Mesendoderm (in vitro differentiated cells): ENCODE measurements around the gene MYL3.

Source experiments
- DNase-seq: peaks from one replicate; pipeline ENCODE4 v3.0.0; 2013
- H2AK5ac ChIP-seq: 2 replicates; pipeline ENCODE4 v1.6.1; 2013; ENCODE audit warnings: low read length, inconsistent platforms
- H2BK120ac ChIP-seq: 2 replicates; pipeline ENCODE4 v1.6.1; 2013; ENCODE audit warnings: low read depth, mild to moderate bottlenecking, low read length, moderate library complexity, mixed read lengths
- H2BK15ac ChIP-seq: replicated peaks from 2 replicates; pipeline ENCODE4 v1.6.1; 2013; ENCODE audit warnings: low read depth, mild to moderate bottlenecking, moderate library complexity
- H2BK5ac ChIP-seq: 2 replicates; pipeline ENCODE4 v1.6.1; 2013; ENCODE audit warnings: low read length, inconsistent platforms
- H3K18ac ChIP-seq: 2 replicates; pipeline ENCODE4 v1.6.1; 2013; ENCODE audit warnings: mild to moderate bottlenecking, low read length, mixed read lengths
- H3K23ac ChIP-seq: one replicate; pipeline ENCODE4 v1.6.1; 2013; ENCODE audit warnings: low read length
- H3K27ac ChIP-seq: 2 replicates; pipeline ENCODE4 v1.5.1; 2013; ENCODE audit warnings: low read depth, mild to moderate bottlenecking, inconsistent platforms, low read length, moderate library complexity
- H3K27me3 ChIP-seq: 2 replicates; pipeline ENCODE4 v1.6.1; 2013; ENCODE audit warnings: low read length, control low read depth, mild to moderate bottlenecking, inconsistent platforms; ENCODE audit not compliant: insufficient read depth, poor library complexity
- H3K36me3 ChIP-seq: 2 replicates; pipeline ENCODE4 v1.6.1; 2013; ENCODE audit warnings: low read length, inconsistent platforms; ENCODE audit not compliant: control insufficient read depth, insufficient read depth
- H3K4ac ChIP-seq: one replicate; pipeline ENCODE4 v1.6.1; 2013; ENCODE audit warnings: low read depth, mild to moderate bottlenecking, low read length, moderate library complexity
- H3K4me1 ChIP-seq: 2 replicates; pipeline ENCODE4 v1.6.1; 2013; ENCODE audit warnings: low read depth, low read length, inconsistent platforms; ENCODE audit not compliant: control insufficient read depth
- H3K4me2 ChIP-seq: 2 replicates; pipeline ENCODE4 v1.6.1; 2013; ENCODE audit warnings: low read length
- H3K4me3 ChIP-seq: 2 replicates; pipeline ENCODE4 v1.5.1; 2013; ENCODE audit warnings: mild to moderate bottlenecking, low read length
- H3K56ac ChIP-seq: one replicate; pipeline ENCODE4 v1.6.1; 2013; ENCODE audit warnings: low read length
- H3K79me1 ChIP-seq: 2 replicates; pipeline ENCODE4 v1.6.1; 2013; ENCODE audit warnings: low read length, inconsistent platforms
- H3K79me2 ChIP-seq: 2 replicates; pipeline ENCODE4 v1.6.1; 2013; ENCODE audit warnings: mild to moderate bottlenecking, low read length; ENCODE audit not compliant: control insufficient read depth, insufficient read depth
- H3K9ac ChIP-seq: 2 replicates; pipeline ENCODE4 v1.6.1; 2013; ENCODE audit warnings: low read length, inconsistent platforms
- H4K5ac ChIP-seq: one replicate; pipeline ENCODE4 v1.6.1; 2013; ENCODE audit warnings: low read length
- H4K8ac ChIP-seq: one replicate; pipeline ENCODE4 v1.6.1; 2013; ENCODE audit warnings: low read depth, mild to moderate bottlenecking, control low read depth, low read length, moderate library complexity
- WGBS: extraction: QIAGEN DNeasy Blood & Tissue Kit; methylation state at CpG from one replicate; pipeline ENCODE4 v1.1.7; 2013; ENCODE audit warnings: low lambda C conversion rate, missing lambda C conversion rate; ENCODE audit not compliant: insufficient coverage; ENCODE audit errors: extremely low coverage; 5-methylcytosine and 5-hydroxymethylcytosine counted together

MYL3 gene

GRCh38 chr3:46835054-46835453, 28.2 kb downstream of the MYL3 start:
- Histone ChIP-seq H3K18ac (no peak overlapping the region), H3K79me2 (no peaks in the 10 kb centered on the region), H2AK5ac (no peak overlapping the region), H3K79me1 (no peaks in the 10 kb centered on the region), H2BK5ac (no peak overlapping the region), H4K8ac (no peak overlapping the region), H3K27me3 (no peaks in the 10 kb centered on the region), H3K23ac (no peak overlapping the region), H4K5ac (no peak overlapping the region), H3K27ac (no peak overlapping the region), H3K56ac (no peak overlapping the region), H3K4me3 (no peak overlapping the region), H3K36me3 (no peaks in the 10 kb centered on the region), H3K4ac (no peak overlapping the region), H3K9ac (no peak overlapping the region), H3K4me1 (peaks cover 7% of the 10 kb centered on the region), H3K4me2 (no peak overlapping the region), H2BK15ac (no peak overlapping the region), H2BK120ac (no peak overlapping the region)
- DNase-seq: no peak
- WGBS: no CpG with 5 or more reads among the region's 12 CpGs

DNA sequence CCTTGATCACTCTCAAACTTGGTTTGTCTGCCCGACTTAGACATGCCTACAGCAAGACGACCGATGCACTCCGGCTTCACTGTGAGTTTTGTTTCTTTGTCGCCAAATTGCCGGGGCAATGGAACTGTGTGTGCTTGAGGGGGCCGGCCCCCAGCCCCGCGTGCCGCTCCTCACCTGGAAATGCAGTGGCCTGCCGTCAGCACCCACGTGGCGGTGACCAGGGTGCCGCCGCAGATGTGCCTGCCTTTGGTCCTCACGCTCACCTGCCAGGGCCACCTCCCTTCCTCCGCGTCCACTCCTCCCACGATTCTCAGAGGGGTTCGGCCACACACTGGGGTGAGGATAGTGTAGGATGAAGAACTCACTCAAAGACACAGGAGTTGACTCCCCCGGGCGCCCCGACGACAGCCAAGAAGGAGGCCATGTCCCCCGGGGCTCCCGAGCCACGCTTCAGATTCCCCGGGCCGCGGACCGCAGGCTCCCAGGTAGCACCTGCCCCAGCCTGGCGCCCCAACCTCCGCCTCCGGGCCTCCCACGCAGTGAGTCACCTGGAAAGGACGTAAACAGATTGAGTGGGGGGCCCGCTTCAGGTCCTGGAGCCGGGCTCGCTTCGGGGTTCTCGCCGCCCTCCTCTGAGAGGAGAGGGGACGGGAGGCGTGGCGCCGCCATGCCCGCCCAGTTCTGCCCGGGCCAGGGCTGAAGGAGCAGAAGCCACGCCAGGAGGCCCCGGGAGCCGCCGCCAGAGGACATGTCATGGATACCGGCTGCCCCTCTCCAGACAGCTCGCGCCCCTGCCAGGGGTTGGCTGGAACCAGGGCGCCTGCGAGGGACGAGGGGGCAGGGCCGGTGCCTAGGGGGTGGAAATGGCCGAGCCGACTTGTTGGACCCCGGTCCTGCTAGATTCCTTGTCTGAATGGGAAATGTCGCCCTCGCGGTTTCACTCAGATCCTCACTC, 29.6 kb downstream of the MYL3 start:
- no peaks in the 10 kb centered on the region for H3K79me2 ChIP-seq
- H3K27me3 ChIP-seq: no peaks in the 10 kb centered on the region
- H3K23ac ChIP-seq: no peak overlapping the region
- no peak overlapping the region for H3K56ac ChIP-seq
- H2BK120ac ChIP-seq: no peak overlapping the region
- WGBS: no CpG with 5 or more reads among the region's 65 CpGs
- no peaks in the 10 kb centered on the region for H3K36me3 ChIP-seq
- no peak overlapping the region for H2BK5ac ChIP-seq
- no peak overlapping the region for H3K9ac ChIP-seq
- H4K5ac ChIP-seq: no peak overlapping the region
- DNase-seq: no peak
- no peak overlapping the region for H2AK5ac ChIP-seq
- peaks cover 13% of the 10 kb centered on the region for H3K4me1 ChIP-seq
- H3K4me2 ChIP-seq: no peak overlapping the region
- H3K27ac ChIP-seq: no peak overlapping the region
- H4K8ac ChIP-seq: no peak overlapping the region
- no peak overlapping the region for H3K4me3 ChIP-seq
- H3K18ac ChIP-seq: no peak overlapping the region
- no peak overlapping the region for H3K4ac ChIP-seq
- H3K79me1 ChIP-seq: no peaks in the 10 kb centered on the region
- no peak overlapping the region for H2BK15ac ChIP-seq

DNA sequence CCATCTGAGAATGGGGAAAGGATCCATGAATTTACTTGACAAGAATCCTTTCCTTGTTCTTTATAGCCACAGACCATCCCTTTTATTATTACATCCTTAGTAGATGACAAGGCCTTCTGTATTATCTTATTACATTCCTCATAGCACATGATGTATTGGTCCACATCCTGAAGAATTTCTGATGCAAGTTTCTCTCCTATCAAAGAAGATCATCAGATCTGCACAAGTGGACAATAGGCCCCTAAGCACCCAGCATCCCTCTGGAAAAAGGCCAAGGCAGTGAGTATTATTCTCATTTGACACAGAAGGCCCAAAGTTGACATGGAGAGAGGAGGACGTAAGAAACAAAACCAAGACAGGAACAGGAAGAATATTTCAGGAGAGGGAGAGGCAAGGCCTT, 31.4 kb downstream of the MYL3 start:
- no peaks in the 10 kb centered on the region for H3K27me3 ChIP-seq
- H3K79me2 ChIP-seq: no peaks in the 10 kb centered on the region
- H3K4me3 ChIP-seq: no peak overlapping the region
- H3K4ac ChIP-seq: no peak overlapping the region
- H3K18ac ChIP-seq: no peak overlapping the region
- H3K56ac ChIP-seq: no peak overlapping the region
- no peaks in the 10 kb centered on the region for H3K79me1 ChIP-seq
- H2BK120ac ChIP-seq: no peak overlapping the region
- H4K8ac ChIP-seq: no peak overlapping the region
- H4K5ac ChIP-seq: no peak overlapping the region
- no CpG with 5 or more reads among the region's 1 CpG for WGBS
- H3K9ac ChIP-seq: no peak overlapping the region
- no peak overlapping the region for H3K27ac ChIP-seq
- no peaks in the 10 kb centered on the region for H3K36me3 ChIP-seq
- H3K4me2 ChIP-seq: no peak overlapping the region
- H2AK5ac ChIP-seq: no peak overlapping the region
- peaks cover 13% of the 10 kb centered on the region for H3K4me1 ChIP-seq
- no peak overlapping the region for H2BK5ac ChIP-seq
- no peak overlapping the region for H2BK15ac ChIP-seq
- DNase-seq: no peak
- H3K23ac ChIP-seq: no peak overlapping the region

- Histone ChIP-seq H4K8ac (no peak overlapping the region), H3K36me3 (no peaks in the 10 kb centered on the region), H2BK120ac (no peak overlapping the region), H2BK5ac (peak overlapping the region; percentile 11), H2AK5ac (peak overlapping the region; percentile 57), H3K4me3 (no peak overlapping the region), H3K79me2 (no peaks in the 10 kb centered on the region), H2BK15ac (no peak overlapping the region), H3K79me1 (no peaks in the 10 kb centered on the region), H3K4me2 (no peak overlapping the region), H3K27me3 (no peaks in the 10 kb centered on the region), H3K4me1 (peaks cover 13% of the 10 kb centered on the region), H3K56ac (no peak overlapping the region), H3K4ac (no peak overlapping the region), H3K23ac (no peak overlapping the region), H4K5ac (no peak overlapping the region), H3K27ac (no peak overlapping the region), H3K9ac (no peak overlapping the region), H3K18ac (no peak overlapping the region)
- no peak for DNase-seq
- no CpG with 5 or more reads among the region's 3 CpGs for WGBS
These were observed 31.9 kb downstream of the MYL3 start for GRCh38 chr3:46831316-46831715.

DNA sequence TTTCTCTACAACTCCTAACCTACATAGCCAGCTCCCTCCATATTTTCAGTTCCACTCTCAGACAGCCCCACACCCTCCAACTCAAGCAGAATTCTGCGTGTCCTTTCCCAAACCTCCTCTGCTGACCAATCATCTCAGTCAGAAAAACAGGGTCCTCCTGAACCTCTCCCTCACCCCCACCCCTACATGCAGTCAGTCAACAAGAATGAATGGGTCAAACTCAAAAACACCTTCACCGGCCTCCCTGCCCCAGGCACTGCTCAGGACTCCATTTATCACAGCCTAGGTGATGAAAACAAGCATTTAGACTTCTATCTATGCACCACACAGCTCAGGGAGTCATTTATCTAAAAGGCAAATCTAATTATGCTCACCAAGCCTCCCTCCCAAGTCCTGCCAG, 32.4 kb downstream of the MYL3 start:
- Histone ChIP-seq H3K4me3 (no peak overlapping the region), H3K18ac (no peak overlapping the region), H3K4ac (no peak overlapping the region), H3K4me1 (peaks cover 13% of the 10 kb centered on the region), H2BK120ac (no peak overlapping the region), H3K79me2 (no peaks in the 10 kb centered on the region), H3K9ac (no peak overlapping the region), H4K5ac (no peak overlapping the region), H4K8ac (no peak overlapping the region), H3K23ac (no peak overlapping the region), H2BK15ac (no peak overlapping the region), H2AK5ac (no peak overlapping the region), H3K27me3 (no peaks in the 10 kb centered on the region), H3K4me2 (no peak overlapping the region), H3K36me3 (no peaks in the 10 kb centered on the region), H3K79me1 (no peaks in the 10 kb centered on the region), H2BK5ac (no peak overlapping the region), H3K56ac (no peak overlapping the region), H3K27ac (no peak overlapping the region)
- DNase-seq: no peak
- WGBS: no CpG with 5 or more reads among the region's 2 CpGs
